Measurements from ENCODE around the gene SNAI3.

SNAI3 gene

GRCh38 chr16:88634141-88634993, 51.9 kb downstream of the SNAI3 start:
- Histone ChIP-seq H3K27me3 (ENCODE audit: insufficient read depth, low read length) (peaks cover 3% of the 10 kb centered on the region), H3K79me2 (ENCODE audit: control insufficient read depth, insufficient read depth, low read length, poor library complexity) (no peaks in the 10 kb centered on the region), H3K36me3 (ENCODE audit: control insufficient read depth in 1 of 2, insufficient read depth in 2 of 2, low read length in 2 of 2) (peaks cover 34% of the 10 kb centered on the region in 2 experiments), H3K4me1 (ENCODE audit: control insufficient read depth in 1 of 2, insufficient read depth in 2 of 2, low read length in 2 of 2) (peaks cover 19 to 21% of the 10 kb centered on the region in 2 experiments), H3K9ac (ENCODE audit: low read length) (no peak overlapping the region), H3K23ac (ENCODE audit: low read length) (no peak overlapping the region), H4K91ac (ENCODE audit: low read depth, low read length) (peak overlapping the region; percentile 87), H3K4me2 (ENCODE audit: low read length) (peak overlapping the region; percentile 92), H4K8ac (ENCODE audit: low read depth, low read length) (peak overlapping the region; percentile 83), H3K27ac (ENCODE audit: low read depth, low read length) (peak overlapping the region; percentile 85), H2BK5ac (ENCODE audit: low read depth, low read length, poor library complexity) (peak overlapping the region; percentile 26), H3K18ac (ENCODE audit: low read length) (peak overlapping the region; percentile 82), H3K4ac (ENCODE audit: low read depth, low read length) (peak overlapping the region; percentile 47), H2AK5ac (ENCODE audit: low read length) (peak overlapping the region; percentile 22), H2AFZ (ENCODE audit: insufficient read depth, low read length, poor library complexity) (peak overlapping the region; percentile 74), H3K14ac (ENCODE audit: low read length) (peak overlapping the region; percentile 76), H4K12ac (ENCODE audit: low read depth, low read length) (peak overlapping the region; percentile 81), H3K9me3 (ENCODE audit: insufficient read depth, low read depth, low read length) (peaks cover 4% of the 10 kb centered on the region), H3K79me1 (ENCODE audit: low read length) (peaks cover 17% of the 10 kb centered on the region), H3K4me3 (ENCODE audit: low read depth, low read length) (peak overlapping the region; percentile 63), H2BK12ac (ENCODE audit: low read length) (peak overlapping the region; percentile 27), H2BK120ac (ENCODE audit: insufficient read depth, low read length, poor library complexity) (peak overlapping the region; percentile 85)
- DNase-seq = peak; percentile 83 to 86
- no CpG with 5 or more reads among the region's 82 CpGs for WGBS (ENCODE audit: extremely low coverage, insufficient coverage, insufficient read length)

- Histone ChIP-seq H3K4me1 (ENCODE audit: control insufficient read depth in 1 of 2, insufficient read depth in 2 of 2, low read length in 2 of 2) (peaks cover 19 to 21% of the 10 kb centered on the region in 2 experiments), H3K14ac (ENCODE audit: low read length) (peak overlapping the region; percentile 76), H2AFZ (ENCODE audit: insufficient read depth, low read length, poor library complexity) (peak overlapping the region; percentile 74), H2BK12ac (ENCODE audit: low read length) (no peak overlapping the region), H2AK5ac (ENCODE audit: low read length) (no peak overlapping the region), H4K91ac (ENCODE audit: low read depth, low read length) (peak overlapping the region; percentile 87), H3K4me2 (ENCODE audit: low read length) (peak overlapping the region; percentile 92), H3K79me2 (ENCODE audit: control insufficient read depth, insufficient read depth, low read length, poor library complexity) (no peaks in the 10 kb centered on the region), H3K18ac (ENCODE audit: low read length) (peak overlapping the region; percentile 80), H3K4me3 (ENCODE audit: low read depth, low read length) (no peak overlapping the region), H3K27ac (ENCODE audit: low read depth, low read length) (no peak overlapping the region), H3K9me3 (ENCODE audit: insufficient read depth, low read depth, low read length) (peaks cover 2% of the 10 kb centered on the region), H2BK5ac (ENCODE audit: low read depth, low read length, poor library complexity) (no peak overlapping the region), H3K36me3 (ENCODE audit: control insufficient read depth in 1 of 2, insufficient read depth in 2 of 2, low read length in 2 of 2) (peaks cover 36 to 37% of the 10 kb centered on the region in 2 experiments), H3K23ac (ENCODE audit: low read length) (no peak overlapping the region), H3K27me3 (ENCODE audit: insufficient read depth, low read length) (peaks cover 3% of the 10 kb centered on the region), H2BK120ac (ENCODE audit: insufficient read depth, low read length, poor library complexity) (peak overlapping the region; percentile 85), H4K8ac (ENCODE audit: low read depth, low read length) (peak overlapping the region; percentile 83), H3K9ac (ENCODE audit: low read length) (no peak overlapping the region), H4K12ac (ENCODE audit: low read depth, low read length) (peak overlapping the region; percentile 81), H3K79me1 (ENCODE audit: low read length) (peaks cover 17% of the 10 kb centered on the region), H3K4ac (ENCODE audit: low read depth, low read length) (no peak overlapping the region)
- peak; percentile 18 to 54 for DNase-seq
- WGBS (ENCODE audit: extremely low coverage, insufficient coverage, insufficient read length) = no CpG with 5 or more reads among the region's 23 CpGs
Measured at GRCh38 chr16:88633684-88634140, 52.6 kb downstream of the SNAI3 start.

- H4K8ac ChIP-seq (ENCODE audit: low read depth, low read length) = no peak overlapping the region
- no peak overlapping the region for H4K12ac ChIP-seq (ENCODE audit: low read depth, low read length)
- no peak overlapping the region for H3K4me3 ChIP-seq (ENCODE audit: low read depth, low read length)
- H3K18ac ChIP-seq (ENCODE audit: low read length) = no peak overlapping the region
- no peaks in the 10 kb centered on the region for H3K79me2 ChIP-seq (ENCODE audit: control insufficient read depth, insufficient read depth, low read length, poor library complexity)
- H2BK12ac ChIP-seq (ENCODE audit: low read length) = no peak overlapping the region
- H3K27me3 ChIP-seq (ENCODE audit: insufficient read depth, low read length) = no peaks in the 10 kb centered on the region
- H3K23ac ChIP-seq (ENCODE audit: low read length) = no peak overlapping the region
- H3K4ac ChIP-seq (ENCODE audit: low read depth, low read length) = no peak overlapping the region
- peaks cover 47 to 48% of the 10 kb centered on the region in 2 experiments for H3K36me3 ChIP-seq (ENCODE audit: control insufficient read depth in 1 of 2, insufficient read depth in 2 of 2, low read length in 2 of 2)
- H3K9ac ChIP-seq (ENCODE audit: low read length) = no peak overlapping the region
- H3K9me3 ChIP-seq (ENCODE audit: insufficient read depth, low read depth, low read length) = no peaks in the 10 kb centered on the region
- WGBS (ENCODE audit: extremely low coverage, insufficient coverage, insufficient read length) = no CpG with 5 or more reads among the region's 11 CpGs
- H3K4me1 ChIP-seq (ENCODE audit: control insufficient read depth in 1 of 2, insufficient read depth in 2 of 2, low read length in 2 of 2) = peaks cover 19% of the 10 kb centered on the region in 2 experiments
- no peak overlapping the region for H2AK5ac ChIP-seq (ENCODE audit: low read length)
- no peak overlapping the region for H2AFZ ChIP-seq (ENCODE audit: insufficient read depth, low read length, poor library complexity)
- DNase-seq = no peak
- H4K91ac ChIP-seq (ENCODE audit: low read depth, low read length) = no peak overlapping the region
- no peak overlapping the region for H3K27ac ChIP-seq (ENCODE audit: low read depth, low read length)
- peaks cover 17% of the 10 kb centered on the region for H3K79me1 ChIP-seq (ENCODE audit: low read length)
- no peak overlapping the region for H2BK5ac ChIP-seq (ENCODE audit: low read depth, low read length, poor library complexity)
- no peak overlapping the region for H3K4me2 ChIP-seq (ENCODE audit: low read length)
- H2BK120ac ChIP-seq (ENCODE audit: insufficient read depth, low read length, poor library complexity) = no peak overlapping the region
- no peak overlapping the region for H3K14ac ChIP-seq (ENCODE audit: low read length)
Measured at GRCh38 chr16:88632587-88632930, 53.7 kb downstream of the SNAI3 start.

- H3K9ac ChIP-seq (ENCODE audit: low read length) = no peak overlapping the region
- no peak overlapping the region for H2BK120ac ChIP-seq (ENCODE audit: insufficient read depth, low read length, poor library complexity)
- no peak overlapping the region for H3K4me3 ChIP-seq (ENCODE audit: low read depth, low read length)
- H2BK5ac ChIP-seq (ENCODE audit: low read depth, low read length, poor library complexity) = no peak overlapping the region
- H3K4me1 ChIP-seq (ENCODE audit: control insufficient read depth in 1 of 2, insufficient read depth in 2 of 2, low read length in 2 of 2) = peaks cover 19% of the 10 kb centered on the region in 2 experiments
- no peak overlapping the region for H4K8ac ChIP-seq (ENCODE audit: low read depth, low read length)
- no peak overlapping the region for H3K4me2 ChIP-seq (ENCODE audit: low read length)
- peaks cover 50 to 52% of the 10 kb centered on the region in 2 experiments for H3K36me3 ChIP-seq (ENCODE audit: control insufficient read depth in 1 of 2, insufficient read depth in 2 of 2, low read length in 2 of 2)
- no peaks in the 10 kb centered on the region for H3K27me3 ChIP-seq (ENCODE audit: insufficient read depth, low read length)
- no peak overlapping the region for H3K23ac ChIP-seq (ENCODE audit: low read length)
- H4K91ac ChIP-seq (ENCODE audit: low read depth, low read length) = no peak overlapping the region
- no peak overlapping the region for H2BK12ac ChIP-seq (ENCODE audit: low read length)
- no peak overlapping the region for H3K18ac ChIP-seq (ENCODE audit: low read length)
- no peak overlapping the region for H4K12ac ChIP-seq (ENCODE audit: low read depth, low read length)
- no peak overlapping the region for H3K27ac ChIP-seq (ENCODE audit: low read depth, low read length)
- no peak overlapping the region for H2AK5ac ChIP-seq (ENCODE audit: low read length)
- WGBS (ENCODE audit: extremely low coverage, insufficient coverage, insufficient read length) = no CpG with 5 or more reads among the region's 30 CpGs
- H3K9me3 ChIP-seq (ENCODE audit: insufficient read depth, low read depth, low read length) = no peaks in the 10 kb centered on the region
- no peak for DNase-seq
- H2AFZ ChIP-seq (ENCODE audit: insufficient read depth, low read length, poor library complexity) = no peak overlapping the region
- H3K14ac ChIP-seq (ENCODE audit: low read length) = no peak overlapping the region
- no peak overlapping the region for H3K4ac ChIP-seq (ENCODE audit: low read depth, low read length)
- H3K79me1 ChIP-seq (ENCODE audit: low read length) = peaks cover 17% of the 10 kb centered on the region
- H3K79me2 ChIP-seq (ENCODE audit: control insufficient read depth, insufficient read depth, low read length, poor library complexity) = no peaks in the 10 kb centered on the region
Measured at GRCh38 chr16:88631920-88632586, 54.3 kb downstream of the SNAI3 start.
